GM08714 (cell line): ENCODE measurements around the gene CACNA2D2.

ENCODE experiments used
- H3K4me3 ChIP-seq: fragments of 200-500 bp; sonication (Bioruptor generic); 2 replicates; pipeline ENCODE4 v1.5.1; 2014; ENCODE audit warnings: mild to moderate bottlenecking, low read length, inconsistent platforms
- ZNF274 ChIP-seq: IDR thresholded peaks from 2 replicates; pipeline ENCODE4 v1.6.1; 2012; ENCODE audit warnings: mild to moderate bottlenecking, low read depth, low read length

Gene CACNA2D2

DNA sequence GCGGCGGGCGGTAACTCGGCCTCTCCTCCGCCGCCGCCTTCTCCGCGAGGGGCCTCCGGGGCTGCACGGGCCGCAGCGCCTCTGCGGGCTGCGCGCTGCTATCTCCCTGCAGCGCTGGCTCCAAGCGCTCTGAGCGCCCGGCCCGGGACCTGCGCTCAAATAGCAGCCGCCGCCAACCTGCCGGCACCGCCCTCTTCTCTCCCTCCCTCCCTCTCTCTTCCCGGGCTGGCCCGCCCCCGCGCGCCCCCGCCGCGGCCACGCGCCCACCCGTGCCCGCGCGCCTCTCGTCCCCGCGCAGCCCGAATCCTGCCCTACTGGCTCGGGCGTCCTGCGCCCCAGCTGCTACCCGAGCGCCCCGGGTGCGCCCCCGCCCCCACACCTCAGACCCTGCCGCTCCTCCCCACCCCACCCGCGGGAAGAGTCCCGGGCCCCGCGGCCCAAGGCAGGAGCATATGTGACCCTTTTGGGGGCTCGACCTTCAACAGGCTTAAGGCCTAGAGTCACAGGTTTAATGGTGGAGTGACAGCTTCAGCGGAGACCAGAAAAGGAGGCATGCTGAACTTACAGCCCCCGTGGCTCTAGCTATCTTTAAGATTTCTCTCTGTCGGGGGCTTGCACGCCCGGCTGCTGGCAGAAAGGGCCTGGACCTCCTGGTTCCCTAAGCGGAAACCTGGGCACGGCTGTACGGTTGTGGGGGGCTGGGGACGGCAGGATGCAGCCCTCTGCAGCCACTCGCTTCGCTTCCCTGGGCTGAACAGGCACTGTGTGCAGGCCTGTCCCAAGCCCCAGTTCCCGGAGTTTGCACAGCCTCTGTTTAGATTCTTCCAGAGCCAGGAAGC, at the start of gene CACNA2D2:
TSS of gene CACNA2D2 (minus strand) at position 131 of the 839 bp plus-strand sequence. CDS start 211 bp downstream, outside the sequence.
- no peak for TF ChIP-seq ZNF274
- no peak within 1 kb of the TSS for H3K4me3 ChIP-seq

DNA sequence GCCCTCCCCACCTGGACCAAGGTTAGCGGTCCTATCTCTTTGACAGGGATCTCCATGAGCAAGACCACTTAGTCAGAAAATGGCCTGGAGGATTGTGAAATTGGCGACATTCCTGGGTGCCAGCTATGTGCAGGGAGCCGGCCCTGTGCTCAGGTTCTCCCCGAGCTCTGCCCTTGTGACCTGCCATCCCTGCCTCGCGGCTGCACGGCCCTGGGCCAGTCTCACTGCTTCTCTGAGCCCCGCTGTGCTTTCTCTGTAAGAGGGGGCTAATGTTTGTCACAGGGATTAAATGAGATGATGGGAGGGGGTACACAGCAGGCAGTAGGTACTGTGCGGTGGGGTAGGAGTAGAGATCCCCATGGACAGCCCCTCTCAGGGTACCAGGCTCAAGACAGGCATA, 49.2 kb upstream of the CACNA2D2 start:
- TF ChIP-seq ZNF274: no peak
- H3K4me3 ChIP-seq: no peak overlapping the region

- TF ChIP-seq ZNF274: no peak
- H3K4me3 ChIP-seq: no peak overlapping the region
Measured at GRCh38 chr3:50551681-50552435, 48.4 kb upstream of the CACNA2D2 start.

DNA sequence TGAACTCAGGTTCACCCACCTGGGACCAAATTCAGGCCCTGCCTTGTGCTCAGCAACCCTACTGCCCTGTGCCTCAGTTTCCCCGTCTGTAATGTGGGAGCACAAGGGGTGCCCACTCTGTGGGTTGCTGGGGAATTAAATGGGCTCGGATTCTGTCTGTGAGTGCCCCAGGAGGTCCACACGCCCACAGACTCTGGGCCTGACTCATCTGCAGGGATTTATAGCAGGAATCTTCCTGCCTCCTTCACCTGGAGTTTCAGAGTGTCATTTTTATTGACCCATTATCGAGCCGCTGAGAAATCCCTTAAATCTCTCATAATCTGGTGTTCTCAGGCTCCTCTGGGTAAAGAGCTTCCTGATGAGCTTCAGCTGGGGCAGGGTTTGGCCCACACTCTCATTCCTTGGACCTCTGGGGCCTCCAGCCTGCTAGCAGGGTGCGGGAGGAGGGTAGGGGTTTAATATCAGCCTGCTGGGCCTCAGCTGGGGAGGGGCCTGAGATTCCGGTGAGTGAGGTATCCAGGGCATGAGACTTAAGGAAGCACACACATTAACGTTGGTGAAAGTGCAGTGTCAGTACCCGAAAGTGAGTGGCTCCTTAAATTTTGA, 47.7 kb upstream of the CACNA2D2 start:
- no peak overlapping the region for H3K4me3 ChIP-seq
- no peak for TF ChIP-seq ZNF274

- no peak overlapping the region for H3K4me3 ChIP-seq
- no peak for TF ChIP-seq ZNF274
Measured at GRCh38 chr3:50550079-50550736, 46.8 kb upstream of the CACNA2D2 start.

- H3K4me3 ChIP-seq: no peak overlapping the region
- TF ChIP-seq ZNF274: no peak
Measured at GRCh38 chr3:50549226-50549625, 45.8 kb upstream of the CACNA2D2 start.

DNA sequence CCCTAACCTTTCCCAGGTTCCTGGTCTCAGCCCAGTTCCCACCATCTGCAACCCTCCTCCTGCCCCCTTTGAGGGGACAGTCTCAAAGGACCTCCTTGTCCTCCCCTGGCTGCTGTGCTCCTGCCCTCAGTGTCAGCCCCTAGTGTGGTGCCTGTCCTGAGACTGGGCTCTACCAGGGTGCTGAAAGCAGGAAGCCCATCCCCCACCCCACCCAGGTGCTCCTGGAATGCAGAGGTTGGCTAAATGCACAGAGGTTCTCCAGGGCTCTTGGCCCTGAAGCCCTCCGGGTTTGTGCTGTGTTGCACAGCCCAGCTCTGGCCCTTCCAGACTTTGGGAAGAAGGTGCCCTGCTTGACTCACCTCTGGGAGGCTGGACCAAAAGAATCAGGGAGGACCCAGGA, 42.3 kb upstream of the CACNA2D2 start:
- H3K4me3 ChIP-seq: no peak overlapping the region
- no peak for TF ChIP-seq ZNF274

- no peak for TF ChIP-seq ZNF274
- H3K4me3 ChIP-seq: no peak overlapping the region
Measured at GRCh38 chr3:50542177-50543034, 39.0 kb upstream of the CACNA2D2 start.

DNA sequence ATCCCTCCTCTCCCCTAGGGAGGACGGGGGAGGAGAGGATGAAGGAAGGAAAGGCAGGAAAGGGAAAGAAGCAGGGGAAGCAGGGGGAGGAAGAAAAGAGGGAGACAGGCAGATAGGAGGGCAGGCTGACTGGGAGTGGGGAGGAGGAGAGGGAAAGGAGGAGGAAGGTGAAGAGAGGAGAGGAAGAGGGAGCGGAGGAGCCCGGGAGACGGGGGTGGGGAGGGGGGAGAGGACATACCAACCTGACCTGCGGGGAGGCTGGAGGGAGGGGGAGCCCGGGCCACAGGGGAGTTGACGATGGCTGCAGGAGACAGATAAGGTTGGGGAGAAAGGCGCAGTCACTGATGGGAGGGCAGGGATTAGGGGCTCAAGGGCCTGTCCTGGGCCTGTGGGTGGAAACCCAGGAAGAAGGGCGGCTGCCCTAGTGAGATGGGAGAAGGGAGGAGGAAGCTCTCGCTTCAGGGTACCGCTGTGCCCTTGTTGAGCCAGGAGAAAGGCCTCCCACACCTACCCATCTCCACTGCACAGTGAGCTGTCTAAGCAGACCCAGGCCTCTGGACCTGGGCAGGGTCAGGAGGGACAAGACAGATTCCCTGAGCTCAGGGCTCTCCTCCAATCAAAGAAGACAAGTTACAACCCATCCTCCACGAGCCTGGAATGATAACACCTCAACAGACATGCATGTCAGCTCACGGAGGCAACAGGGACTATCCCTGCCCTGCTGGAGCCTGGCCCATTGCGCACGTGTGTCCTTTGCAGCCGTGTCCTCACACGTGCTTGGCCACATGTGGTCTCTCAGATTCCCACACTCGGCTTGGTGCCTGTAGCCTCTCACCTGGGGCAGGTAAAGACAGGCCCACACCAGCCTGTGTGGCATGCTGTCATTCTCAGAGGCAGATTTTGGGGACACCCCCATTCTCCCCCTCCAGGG, 36.2 kb upstream of the CACNA2D2 start:
- no peak for TF ChIP-seq ZNF274
- no peak overlapping the region for H3K4me3 ChIP-seq

GRCh38 chr3:50537421-50538129, 34.1 kb upstream of the CACNA2D2 start:
- no peak for TF ChIP-seq ZNF274
- H3K4me3 ChIP-seq: no peak overlapping the region

DNA sequence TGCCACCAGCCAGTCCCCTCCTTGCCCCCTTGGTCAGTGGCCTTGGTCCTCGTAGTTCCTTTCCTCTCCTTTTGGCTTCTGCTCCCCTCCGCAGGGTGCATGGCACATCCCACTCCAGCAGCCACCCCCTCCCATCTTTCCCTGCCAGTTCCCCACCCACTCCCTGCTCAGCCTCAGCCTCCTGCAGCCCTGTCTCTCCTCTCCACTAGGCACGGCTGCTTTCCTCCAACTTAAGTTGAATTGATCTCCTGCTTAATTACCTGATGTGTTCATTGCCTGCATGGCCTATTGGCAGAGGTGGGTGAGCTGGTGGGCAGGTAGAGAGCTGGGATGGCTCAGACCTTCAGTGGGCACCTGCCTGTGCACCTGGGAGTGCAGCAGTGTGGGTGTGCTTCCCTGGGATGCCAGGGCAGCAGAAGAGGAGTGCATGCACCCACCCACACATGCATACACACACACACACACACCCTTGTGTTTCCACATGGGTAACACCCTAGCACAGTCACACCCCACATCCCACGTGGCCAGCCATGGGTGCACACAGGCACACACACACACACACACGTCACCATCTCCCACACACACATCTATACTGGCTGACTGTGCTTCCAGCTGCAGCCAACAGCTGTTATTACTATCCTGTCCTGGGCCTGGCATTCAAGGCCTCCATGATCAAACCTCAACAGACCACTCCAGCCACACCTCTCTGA, 33.2 kb upstream of the CACNA2D2 start:
- H3K4me3 ChIP-seq: no peak overlapping the region
- no peak for TF ChIP-seq ZNF274

DNA sequence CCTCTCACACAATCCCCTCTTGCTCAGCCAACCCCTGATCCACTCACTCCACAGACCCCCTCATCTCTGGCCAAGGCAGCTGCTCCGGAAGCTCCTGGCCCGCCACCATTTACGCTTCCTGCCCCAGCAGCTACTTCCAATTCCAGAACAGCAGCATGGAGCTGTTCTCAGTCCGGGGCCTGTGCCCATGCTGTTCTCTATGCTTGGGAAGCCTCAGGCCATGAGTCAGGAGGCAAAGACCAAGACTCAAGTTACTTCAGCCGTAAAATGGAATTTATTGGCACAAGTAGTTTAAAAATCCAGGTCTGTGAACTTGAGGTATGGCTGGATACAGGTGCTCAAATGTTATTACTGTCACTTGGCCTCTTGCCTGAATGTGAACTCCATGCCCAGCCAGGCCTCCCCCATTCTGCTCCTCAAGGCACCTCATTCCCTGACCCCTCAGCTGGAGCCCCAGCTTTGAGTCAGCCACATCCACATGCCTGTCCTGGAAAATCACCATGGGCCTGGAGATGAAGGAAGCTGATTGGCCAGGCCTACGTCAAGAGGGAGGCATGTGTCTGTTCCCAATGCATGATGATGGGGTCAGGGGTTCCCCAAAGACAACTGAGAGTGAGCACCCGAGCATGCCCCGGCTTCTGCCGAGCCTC, 31.4 kb upstream of the CACNA2D2 start:
- TF ChIP-seq ZNF274: no peak
- H3K4me3 ChIP-seq: no peak overlapping the region
